Loucy (cell line): Measurements from ENCODE around the gene PHRF1.

Experiments used
- H2AFZ ChIP-seq: fragments of 200-600 bp; sonication (generic); 2 replicates; pipeline ENCODE4 v1.6.0; 2016; ENCODE audit warnings: antibody characterized with exemption, mild to moderate bottlenecking, low read length, moderate library complexity
- H3F3A ChIP-seq: fragments of 200-600 bp; 2 replicates; pipeline ENCODE4 v1.6.0; 2016; ENCODE audit warnings: antibody characterized with exemption, low read depth, mild to moderate bottlenecking
- H3K27me3 ChIP-seq: fragments of 200-600 bp; sonication (generic); 2 replicates; pipeline ENCODE4 v1.6.1; 2014; ENCODE audit warnings: low read length, mild to moderate bottlenecking; ENCODE audit not compliant: insufficient read depth, poor library complexity, severe bottlenecking
- H3K36me3 ChIP-seq: fragments of 200-600 bp; sonication (generic); 2 replicates; pipeline ENCODE4 v1.6.1; 2016; ENCODE audit warnings: low read length; ENCODE audit not compliant: insufficient read depth
- H3K4me1 ChIP-seq: fragments of 200-600 bp; sonication (generic); 2 replicates; pipeline ENCODE4 v1.5.1; 2014; ENCODE audit warnings: low read length, mild to moderate bottlenecking; ENCODE audit not compliant: insufficient read depth, poor library complexity, severe bottlenecking
- H3K4me2 ChIP-seq: fragments of 200-600 bp; sonication (generic); 2 replicates; pipeline ENCODE4 v1.6.0; 2014; ENCODE audit warnings: antibody characterized with exemption, low read length, low read depth, mild to moderate bottlenecking; ENCODE audit not compliant: poor library complexity, severe bottlenecking
- H3K4me3 ChIP-seq: fragments of 200-600 bp; sonication (generic); 2 replicates; pipeline ENCODE4 v1.5.1; 2014; ENCODE audit warnings: low read length, mild to moderate bottlenecking, mixed read lengths; ENCODE audit not compliant: poor library complexity, severe bottlenecking
- H3K79me2 ChIP-seq: fragments of 200-600 bp; sonication (generic); 2 replicates; pipeline ENCODE4 v1.6.1; 2014; ENCODE audit warnings: low read length; ENCODE audit not compliant: insufficient read depth
- H3K9ac ChIP-seq: fragments of 200-600 bp; sonication (generic); 2 replicates; pipeline ENCODE4 v1.6.0; 2014; ENCODE audit warnings: mild to moderate bottlenecking, low read depth, low read length, moderate library complexity; ENCODE audit not compliant: poor library complexity, severe bottlenecking
- H3K9me2 ChIP-seq: fragments of 200-600 bp; sonication (generic); replicated peaks from 2 replicates; pipeline ENCODE4 v1.6.1; 2016; ENCODE audit warnings: low read depth, low read length, mixed read lengths
- H3K9me3 ChIP-seq: fragments of 200-600 bp; sonication (generic); 2 replicates; pipeline ENCODE4 v1.6.1; 2014; ENCODE audit warnings: mild to moderate bottlenecking, antibody characterized with exemption, low read length, low read depth; ENCODE audit not compliant: insufficient read depth
- H4K20me1 ChIP-seq: fragments of 200-600 bp; sonication (generic); 2 replicates; pipeline ENCODE4 v1.6.0; 2014; ENCODE audit warnings: antibody characterized with exemption, low read length, mild to moderate bottlenecking; ENCODE audit not compliant: insufficient read depth, poor library complexity, severe bottlenecking
- EZH2phosphoT487 ChIP-seq: fragments of 200-600 bp; IDR thresholded peaks from 2 replicates; pipeline ENCODE4 v1.6.1; 2018; ENCODE audit warnings: antibody characterized with exemption, mild to moderate bottlenecking, moderate library complexity, borderline replicate concordance
- TF ChIP-seq, protein P1 (sequence below): fragments of 200-600 bp; sonication (generic); conservative IDR thresholded peaks from 2 replicates; pipeline ENCODE4 v1.5.1; 2014; ENCODE audit warnings: mild to moderate bottlenecking, antibody characterized with exemption, low read length

PHRF1 gene

DNA sequence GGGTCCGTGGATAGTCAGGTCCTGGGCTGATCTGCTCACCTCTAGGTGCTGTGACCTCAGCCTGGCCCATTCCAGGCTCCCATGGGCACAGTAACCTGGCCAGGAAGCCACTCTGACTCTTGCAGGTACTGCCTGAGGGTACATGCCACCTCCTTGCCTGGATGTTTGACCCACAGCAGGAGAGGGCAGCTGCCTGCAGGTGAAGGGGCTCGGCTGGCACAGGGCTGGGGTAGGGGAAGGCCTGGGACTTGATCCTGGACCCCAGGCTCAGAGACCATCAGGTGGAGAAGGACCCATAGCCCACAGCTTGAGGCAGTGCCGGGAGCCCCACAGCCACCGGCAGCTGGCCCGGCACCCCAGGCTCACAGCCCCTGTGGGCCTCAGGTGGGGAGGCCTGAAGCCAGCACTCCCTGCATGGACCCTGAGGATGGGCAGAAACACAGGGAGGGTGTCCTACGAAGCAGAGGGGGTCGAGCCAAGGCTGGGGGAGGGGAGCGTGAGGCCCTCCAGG is 36.2 kb upstream of the PHRF1 start:
- peaks cover 7% of the 10 kb centered on the region for H3K4me1 ChIP-seq
- no peaks in the 10 kb centered on the region for H3K79me2 ChIP-seq
- H3K36me3 ChIP-seq = no peaks in the 10 kb centered on the region
- no peak overlapping the region for H2AFZ ChIP-seq
- H4K20me1 ChIP-seq = no peaks in the 10 kb centered on the region
- no peaks in the 10 kb centered on the region for H3K9me3 ChIP-seq
- H3K4me3 ChIP-seq = no peak overlapping the region
- no peaks in the 10 kb centered on the region for H3K27me3 ChIP-seq
- no peaks in the 10 kb centered on the region for H3F3A ChIP-seq
- H3K4me2 ChIP-seq = no peak overlapping the region
- no peaks in the 10 kb centered on the region for H3K9me2 ChIP-seq
- no peak overlapping the region for H3K9ac ChIP-seq
- no peak for TF ChIP-seq EZH2phosphoT487
- TF ChIP-seq, protein P1, sequence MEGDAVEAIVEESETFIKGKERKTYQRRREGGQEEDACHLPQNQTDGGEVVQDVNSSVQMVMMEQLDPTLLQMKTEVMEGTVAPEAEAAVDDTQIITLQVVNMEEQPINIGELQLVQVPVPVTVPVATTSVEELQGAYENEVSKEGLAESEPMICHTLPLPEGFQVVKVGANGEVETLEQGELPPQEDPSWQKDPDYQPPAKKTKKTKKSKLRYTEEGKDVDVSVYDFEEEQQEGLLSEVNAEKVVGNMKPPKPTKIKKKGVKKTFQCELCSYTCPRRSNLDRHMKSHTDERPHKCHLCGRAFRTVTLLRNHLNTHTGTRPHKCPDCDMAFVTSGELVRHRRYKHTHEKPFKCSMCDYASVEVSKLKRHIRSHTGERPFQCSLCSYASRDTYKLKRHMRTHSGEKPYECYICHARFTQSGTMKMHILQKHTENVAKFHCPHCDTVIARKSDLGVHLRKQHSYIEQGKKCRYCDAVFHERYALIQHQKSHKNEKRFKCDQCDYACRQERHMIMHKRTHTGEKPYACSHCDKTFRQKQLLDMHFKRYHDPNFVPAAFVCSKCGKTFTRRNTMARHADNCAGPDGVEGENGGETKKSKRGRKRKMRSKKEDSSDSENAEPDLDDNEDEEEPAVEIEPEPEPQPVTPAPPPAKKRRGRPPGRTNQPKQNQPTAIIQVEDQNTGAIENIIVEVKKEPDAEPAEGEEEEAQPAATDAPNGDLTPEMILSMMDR = no peak

DNA sequence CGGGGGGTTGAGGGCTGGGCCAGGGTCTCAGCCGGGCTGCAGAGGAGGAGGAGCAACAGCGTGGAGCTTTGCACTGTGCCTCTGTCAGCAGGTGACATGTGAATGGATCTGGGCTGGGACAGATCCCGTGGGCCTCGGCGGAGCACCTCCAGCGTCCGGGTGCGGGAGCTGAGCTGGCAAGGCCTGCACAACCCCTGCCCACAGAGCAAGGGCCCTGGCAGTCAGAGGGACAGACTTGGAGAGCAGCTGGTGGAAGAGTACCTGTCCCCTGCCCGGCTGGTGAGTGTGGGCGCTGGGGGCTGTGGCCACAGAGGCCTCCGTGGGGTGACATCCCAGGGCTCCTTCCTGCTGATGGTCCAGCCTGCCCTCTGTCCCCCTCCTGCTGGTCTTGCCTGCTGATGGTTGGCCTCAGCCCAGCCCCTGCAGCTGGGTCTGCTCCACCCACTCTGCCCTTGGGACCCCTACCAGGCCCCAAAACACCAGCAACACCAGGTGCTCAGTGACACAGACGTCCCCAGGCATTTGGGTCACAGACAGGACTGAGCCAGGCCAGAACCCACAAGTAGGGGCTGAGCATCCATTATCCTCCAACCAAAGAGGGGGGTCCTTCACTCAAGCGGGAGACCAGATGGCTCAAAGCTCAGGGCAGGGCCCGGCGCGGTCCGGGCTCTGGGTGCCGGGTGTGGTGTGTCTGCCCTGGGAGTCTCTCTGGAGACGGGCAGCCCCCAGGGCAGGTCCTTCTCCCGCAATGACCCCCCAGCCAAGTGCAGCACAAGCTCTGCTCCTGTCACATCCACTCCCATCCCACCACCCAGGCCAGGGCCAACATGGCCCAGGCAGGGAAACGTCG is 35.5 kb upstream of the PHRF1 start:
- Histone ChIP-seq H3K4me2 (no peak overlapping the region), H3K79me2 (no peaks in the 10 kb centered on the region), H3K27me3 (no peaks in the 10 kb centered on the region), H3K4me3 (no peak overlapping the region), H2AFZ (no peak overlapping the region), H3K9me2 (no peaks in the 10 kb centered on the region), H3K9ac (no peak overlapping the region), H3F3A (no peaks in the 10 kb centered on the region), H3K36me3 (no peaks in the 10 kb centered on the region), H4K20me1 (no peaks in the 10 kb centered on the region), H3K4me1 (peaks cover 4% of the 10 kb centered on the region), H3K9me3 (no peaks in the 10 kb centered on the region)
- TF ChIP-seq, protein P1 = no peak
- no peak for TF ChIP-seq EZH2phosphoT487

DNA sequence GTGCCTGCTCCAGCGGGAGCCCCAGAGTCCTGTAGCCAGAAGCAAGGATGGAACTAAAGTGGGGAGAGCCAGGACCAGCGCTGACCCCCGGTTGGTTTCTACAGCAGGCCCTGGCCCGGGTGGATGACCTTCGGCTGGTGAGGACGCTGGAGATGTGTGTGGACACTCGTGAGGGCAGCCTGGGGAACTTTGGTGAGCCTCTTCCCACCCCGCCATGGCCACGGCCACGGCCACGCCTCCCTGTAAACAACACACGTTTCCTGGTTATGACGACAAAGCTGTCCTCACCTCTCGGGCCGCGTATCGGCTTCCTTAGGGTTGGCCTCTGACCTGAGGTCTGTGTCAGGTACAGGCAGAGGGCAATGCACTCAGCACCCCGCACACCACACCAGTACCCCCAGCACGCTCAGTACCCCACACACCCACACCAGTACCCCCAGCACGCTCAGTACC is 34.8 kb upstream of the PHRF1 start:
- H3K4me3 ChIP-seq = no peak overlapping the region
- no peaks in the 10 kb centered on the region for H3K79me2 ChIP-seq
- H3F3A ChIP-seq = no peaks in the 10 kb centered on the region
- no peak overlapping the region for H3K4me2 ChIP-seq
- no peak for TF ChIP-seq EZH2phosphoT487
- TF ChIP-seq, protein P1 = no peak
- H3K4me1 ChIP-seq = no peaks in the 10 kb centered on the region
- no peak overlapping the region for H3K9ac ChIP-seq
- H3K36me3 ChIP-seq = no peaks in the 10 kb centered on the region
- no peak overlapping the region for H2AFZ ChIP-seq
- no peaks in the 10 kb centered on the region for H4K20me1 ChIP-seq
- no peaks in the 10 kb centered on the region for H3K9me2 ChIP-seq
- no peaks in the 10 kb centered on the region for H3K27me3 ChIP-seq
- H3K9me3 ChIP-seq = no peaks in the 10 kb centered on the region
